IPS-18a (cell line): ENCODE measurements around the gene FAS.
A peak's percentile ranks its signal among the peaks of the same experiment; 100 is the strongest.

Experiments
- H3K27ac ChIP-seq: one replicate; pipeline ENCODE4 v1.5.1; 2013; ENCODE audit warnings: low read length
- H3K27me3 ChIP-seq: one replicate; pipeline ENCODE4 v1.6.1; 2013; ENCODE audit warnings: mild to moderate bottlenecking, low read length; ENCODE audit not compliant: control insufficient read depth, insufficient read depth
- H3K36me3 ChIP-seq: one replicate; pipeline ENCODE4 v1.6.1; 2013; ENCODE audit warnings: low read depth, low read length; ENCODE audit not compliant: control insufficient read depth
- H3K4me1 ChIP-seq: one replicate; pipeline ENCODE4 v1.6.1; 2013; ENCODE audit warnings: low read depth, low read length; ENCODE audit not compliant: control insufficient read depth
- H3K4me3 ChIP-seq: one replicate; pipeline ENCODE4 v1.5.1; 2013; ENCODE audit warnings: low read length
- H3K9ac ChIP-seq: one replicate; pipeline ENCODE4 v1.6.1; 2013; ENCODE audit warnings: mild to moderate bottlenecking, low read length, moderate library complexity
- H3K9me3 ChIP-seq: one replicate; pipeline ENCODE4 v1.6.1; 2013; ENCODE audit warnings: low read depth, low read length; ENCODE audit not compliant: control insufficient read depth

FAS gene

DNA sequence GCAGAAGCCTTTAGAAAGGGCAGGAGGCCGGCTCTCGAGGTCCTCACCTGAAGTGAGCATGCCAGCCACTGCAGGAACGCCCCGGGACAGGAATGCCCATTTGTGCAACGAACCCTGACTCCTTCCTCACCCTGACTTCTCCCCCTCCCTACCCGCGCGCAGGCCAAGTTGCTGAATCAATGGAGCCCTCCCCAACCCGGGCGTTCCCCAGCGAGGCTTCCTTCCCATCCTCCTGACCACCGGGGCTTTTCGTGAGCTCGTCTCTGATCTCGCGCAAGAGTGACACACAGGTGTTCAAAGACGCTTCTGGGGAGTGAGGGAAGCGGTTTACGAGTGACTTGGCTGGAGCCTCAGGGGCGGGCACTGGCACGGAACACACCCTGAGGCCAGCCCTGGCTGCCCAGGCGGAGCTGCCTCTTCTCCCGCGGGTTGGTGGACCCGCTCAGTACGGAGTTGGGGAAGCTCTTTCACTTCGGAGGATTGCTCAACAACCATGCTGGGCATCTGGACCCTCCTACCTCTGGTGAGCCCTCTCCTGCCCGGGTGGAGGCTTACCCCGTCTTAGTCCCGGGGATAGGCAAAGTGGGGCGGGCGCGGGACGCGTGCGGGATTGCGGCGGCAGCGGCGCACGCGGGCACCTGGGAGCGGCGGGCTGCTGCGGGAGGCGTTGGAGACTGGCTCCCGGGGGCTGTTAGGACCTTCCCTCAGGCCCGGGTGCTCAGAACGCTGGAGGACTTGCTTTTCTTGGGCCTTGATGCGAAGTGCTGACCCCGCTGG, at the start of gene FAS:
TSS of gene FAS (plus strand) at position 415 of the 777 bp plus-strand sequence. CDS start at position 494, 79 bp downstream.
- H3K4me1 ChIP-seq = peaks cover 30% of the 10 kb centered on the region

DNA sequence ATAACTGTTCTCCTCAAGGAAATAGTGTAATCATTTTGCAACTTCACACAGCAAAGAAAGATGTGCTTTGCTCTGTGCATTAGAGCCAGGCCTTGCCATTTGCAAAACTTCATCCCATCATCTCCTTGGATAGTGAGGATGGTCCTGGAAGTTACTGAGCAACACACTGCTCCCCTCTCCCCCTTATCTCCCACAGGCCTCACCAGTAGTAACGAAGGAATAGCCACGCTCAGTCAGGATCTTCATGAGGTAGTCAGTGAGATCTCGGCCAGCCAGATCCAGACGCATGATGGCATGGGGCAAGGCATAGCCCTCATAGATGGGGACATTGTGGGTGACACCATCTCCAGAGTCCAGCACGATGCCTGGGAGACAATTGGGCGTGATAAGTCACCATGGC, 49.6 kb upstream of the FAS start:
- Histone ChIP-seq H3K9me3 (no peaks in the 10 kb centered on the region), H3K9ac (no peak overlapping the region), H3K4me1 (no peaks in the 10 kb centered on the region), H3K27me3 (no peaks in the 10 kb centered on the region), H3K27ac (no peak overlapping the region), H3K36me3 (no peaks in the 10 kb centered on the region), H3K4me3 (no peak overlapping the region)

More for the DNA sequence above, at the start of gene FAS:
- Histone ChIP-seq H3K36me3 (no peaks in the 10 kb centered on the region), H3K4me3 (peak within 1 kb of the TSS; percentile 87), H3K9me3 (no peaks in the 10 kb centered on the region), H3K27ac (no peak within 1 kb of the TSS), H3K27me3 (peaks cover 34% of the 10 kb centered on the region), H3K9ac (peak within 1 kb of the TSS; percentile 67)

DNA sequence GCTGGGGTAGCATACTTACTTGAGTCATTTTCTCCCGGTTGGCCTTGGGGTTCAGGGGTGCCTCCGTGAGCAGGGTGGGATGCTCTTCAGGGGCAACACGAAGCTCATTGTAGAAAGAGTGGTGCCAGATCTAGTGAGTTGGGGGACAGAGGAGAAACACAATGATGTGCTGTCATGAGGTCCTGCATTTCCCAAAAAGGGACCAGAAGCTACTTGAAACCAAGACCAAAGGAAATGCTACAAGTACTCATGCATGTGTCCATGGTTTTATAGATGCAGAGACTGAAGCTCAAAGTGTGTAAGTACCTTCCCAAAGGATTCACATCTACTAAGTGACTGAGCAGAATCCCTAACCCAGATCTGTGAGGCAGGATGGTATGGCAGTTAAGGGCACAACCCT, 46.8 kb upstream of the FAS start:
- Histone ChIP-seq H3K4me3 (no peak overlapping the region), H3K9ac (no peak overlapping the region), H3K27me3 (no peaks in the 10 kb centered on the region), H3K27ac (no peak overlapping the region), H3K9me3 (no peaks in the 10 kb centered on the region), H3K4me1 (no peaks in the 10 kb centered on the region), H3K36me3 (no peaks in the 10 kb centered on the region)

DNA sequence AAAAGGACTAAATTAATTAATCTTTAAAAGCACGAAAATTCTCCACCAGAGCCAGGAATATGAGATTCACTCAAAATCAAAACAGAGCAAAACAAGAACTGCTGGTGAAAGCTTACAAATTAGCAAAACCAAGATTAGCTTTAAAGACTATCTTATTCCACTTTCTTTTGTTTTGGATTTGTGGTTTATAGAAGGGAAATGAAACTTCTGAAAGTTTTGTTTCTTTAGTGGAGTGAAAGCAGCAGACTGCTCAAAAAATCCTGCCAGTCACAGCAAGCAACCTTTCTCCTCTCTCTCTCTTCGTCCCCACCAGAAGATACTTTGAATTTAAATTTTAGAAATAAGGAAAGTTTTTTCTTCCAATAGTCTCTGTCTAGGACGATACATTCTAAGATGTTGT, 45.8 kb upstream of the FAS start:
- Histone ChIP-seq H3K4me3 (no peak overlapping the region), H3K9ac (no peak overlapping the region), H3K27me3 (no peaks in the 10 kb centered on the region), H3K36me3 (no peaks in the 10 kb centered on the region), H3K9me3 (no peaks in the 10 kb centered on the region), H3K27ac (no peak overlapping the region), H3K4me1 (no peaks in the 10 kb centered on the region)

DNA sequence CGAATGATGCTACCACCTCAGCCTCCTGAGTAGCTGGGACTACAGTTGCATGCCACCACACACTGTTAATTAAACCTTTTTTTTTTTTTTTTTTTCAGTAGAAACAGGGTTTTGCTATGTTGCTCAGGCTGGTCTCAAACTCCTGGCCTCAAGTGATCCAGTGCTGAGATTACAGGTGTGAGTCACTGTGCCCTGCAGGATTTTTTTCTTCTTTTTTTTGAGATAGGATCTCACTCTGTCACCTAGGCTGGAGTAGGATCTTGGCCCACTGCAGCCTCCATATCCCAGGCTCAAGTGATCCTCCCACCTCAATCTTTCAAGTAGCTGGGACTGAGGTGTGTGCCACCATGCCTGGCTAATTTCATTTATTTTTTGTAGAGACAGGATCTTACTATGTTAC, 44.4 kb upstream of the FAS start:
- Histone ChIP-seq H3K36me3 (no peaks in the 10 kb centered on the region), H3K27ac (no peak overlapping the region), H3K4me1 (peaks cover 6% of the 10 kb centered on the region), H3K27me3 (no peaks in the 10 kb centered on the region), H3K9me3 (no peaks in the 10 kb centered on the region), H3K9ac (no peak overlapping the region), H3K4me3 (no peak overlapping the region)

DNA sequence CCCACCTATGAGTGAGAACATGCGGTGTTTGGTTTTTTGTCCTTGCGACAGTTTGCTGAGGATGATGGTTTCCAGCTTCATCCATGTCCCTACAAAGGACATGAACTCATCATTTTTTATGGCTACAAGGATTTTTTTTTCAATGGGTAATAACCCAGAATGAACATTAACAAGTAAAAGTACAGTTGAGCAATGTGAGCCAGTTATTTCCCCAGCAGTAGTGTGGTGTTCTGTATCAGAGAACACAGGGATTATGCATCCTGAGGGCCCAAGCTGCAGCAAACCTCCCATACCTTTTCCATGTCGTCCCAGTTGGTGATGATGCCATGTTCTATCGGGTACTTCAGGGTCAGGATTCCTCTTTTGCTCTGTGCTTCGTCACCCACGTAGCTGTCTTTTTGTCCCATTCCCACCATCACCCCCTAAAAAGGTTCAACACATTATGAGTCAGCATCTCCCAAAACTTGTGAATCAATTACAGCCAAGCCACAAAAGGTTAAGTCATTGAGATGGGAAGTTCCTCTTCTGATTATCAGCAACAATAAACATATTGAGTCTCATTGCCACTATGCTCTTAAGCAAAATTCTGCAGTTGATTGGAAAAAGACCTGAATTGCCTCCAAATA, 43.5 kb upstream of the FAS start:
- peaks cover 15% of the 10 kb centered on the region for H3K4me1 ChIP-seq
- no peaks in the 10 kb centered on the region for H3K27me3 ChIP-seq
- H3K9me3 ChIP-seq = no peaks in the 10 kb centered on the region
- no peak overlapping the region for H3K27ac ChIP-seq
- no peaks in the 10 kb centered on the region for H3K36me3 ChIP-seq
- H3K9ac ChIP-seq = no peak overlapping the region
- H3K4me3 ChIP-seq = no peak overlapping the region

DNA sequence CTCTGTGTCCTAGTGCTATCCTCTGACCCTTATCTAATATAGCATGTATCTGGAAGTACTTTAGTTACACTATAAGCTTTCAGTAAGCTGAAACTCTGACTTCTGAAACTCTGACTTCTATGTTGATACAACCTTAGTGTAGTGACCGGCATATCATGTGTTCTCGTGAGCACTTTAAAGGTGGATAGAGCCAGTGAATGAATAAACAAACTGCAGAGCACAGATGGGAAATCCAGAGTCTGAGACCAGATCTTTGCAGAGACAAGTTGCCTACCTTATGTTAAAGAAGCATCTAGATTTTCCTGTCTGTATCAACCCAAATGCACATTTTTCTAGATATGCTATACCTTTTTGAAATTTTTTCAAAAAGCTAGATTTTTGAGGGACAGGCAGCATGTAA, 41.5 kb upstream of the FAS start:
- Histone ChIP-seq H3K27me3 (no peaks in the 10 kb centered on the region), H3K4me3 (no peak overlapping the region), H3K9me3 (no peaks in the 10 kb centered on the region), H3K27ac (no peak overlapping the region), H3K36me3 (no peaks in the 10 kb centered on the region), H3K9ac (no peak overlapping the region), H3K4me1 (peaks cover 16% of the 10 kb centered on the region)

DNA sequence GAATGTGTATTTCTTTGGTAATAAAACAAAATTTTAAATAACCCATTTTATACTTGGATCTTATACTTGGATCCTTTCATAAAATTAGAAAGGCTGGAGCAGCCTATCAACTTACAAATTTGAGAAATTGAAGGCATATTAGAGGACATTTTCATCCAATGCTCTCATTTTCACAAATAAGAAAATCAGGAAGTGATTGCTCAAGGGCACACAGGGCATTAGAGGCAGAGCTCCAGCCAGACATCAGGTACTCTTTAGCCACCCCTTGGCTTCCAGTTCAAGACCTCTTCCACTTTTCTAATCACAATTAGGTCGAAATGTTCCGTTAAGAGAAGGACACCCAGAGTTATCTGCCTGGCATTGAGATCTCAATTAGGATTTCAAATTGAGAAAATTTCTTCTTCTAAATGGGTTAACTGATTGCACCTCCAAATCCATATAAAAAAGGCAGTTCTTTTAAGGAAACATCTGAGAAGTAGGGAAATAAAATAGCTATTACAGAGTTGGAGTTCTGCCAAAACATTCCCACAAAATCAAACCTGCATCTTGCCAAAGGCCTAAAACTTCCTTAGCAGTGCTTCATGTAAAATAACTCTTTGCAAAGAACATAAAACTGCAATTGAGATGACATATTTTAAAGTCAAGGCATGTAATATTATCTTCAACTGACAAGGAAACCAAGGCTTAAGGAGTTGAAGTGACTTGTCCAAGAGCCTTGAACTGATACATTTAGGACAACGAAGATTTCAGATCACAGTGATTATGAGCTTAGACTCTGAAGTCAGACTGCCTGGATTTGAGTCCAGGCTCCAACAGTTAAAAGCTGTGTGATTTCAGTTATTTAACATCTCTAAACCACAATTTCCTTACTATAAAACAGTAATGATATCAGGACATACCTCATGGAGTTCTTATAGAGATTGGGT, 40.4 kb upstream of the FAS start:
- Histone ChIP-seq H3K4me1 (peaks cover 16% of the 10 kb centered on the region), H3K4me3 (no peak overlapping the region), H3K9me3 (no peaks in the 10 kb centered on the region), H3K27me3 (no peaks in the 10 kb centered on the region), H3K36me3 (no peaks in the 10 kb centered on the region), H3K27ac (no peak overlapping the region), H3K9ac (no peak overlapping the region)

DNA sequence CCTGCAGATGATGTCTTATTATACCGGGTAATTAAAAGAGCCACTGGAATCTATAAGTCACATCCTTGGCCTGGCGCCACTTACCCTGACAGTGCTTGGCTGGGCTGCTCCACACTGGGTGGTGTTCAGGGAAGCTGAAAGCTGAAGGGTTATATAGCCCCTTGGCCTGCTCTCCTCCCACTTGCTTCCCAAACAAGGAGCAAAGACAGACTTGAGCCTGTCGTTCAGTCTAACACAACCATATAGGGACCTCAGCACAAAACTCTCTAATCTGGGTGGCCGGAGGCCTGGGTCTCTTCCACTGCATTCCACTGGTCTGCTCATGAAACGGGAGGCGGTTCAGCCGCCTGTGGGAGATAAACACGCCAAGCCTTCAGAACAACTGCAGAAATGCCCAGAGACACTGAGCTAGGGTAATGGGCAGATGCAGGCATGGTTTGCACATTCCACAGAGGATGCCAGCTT, 37.9 kb upstream of the FAS start, which contains the start of gene ACTA2:
TSS of gene ACTA2 (minus strand) at position 127 of the 465 bp plus-strand sequence. CDS start 3,843 bp downstream, outside the sequence.
- no peaks in the 10 kb centered on the region for H3K27me3 ChIP-seq
- H3K4me3 ChIP-seq = no peak within 1 kb of the TSS
- H3K4me1 ChIP-seq = peaks cover 16% of the 10 kb centered on the region
- no peak within 1 kb of the TSS for H3K27ac ChIP-seq
- no peaks in the 10 kb centered on the region for H3K9me3 ChIP-seq
- no peak within 1 kb of the TSS for H3K9ac ChIP-seq
- no peaks in the 10 kb centered on the region for H3K36me3 ChIP-seq

DNA sequence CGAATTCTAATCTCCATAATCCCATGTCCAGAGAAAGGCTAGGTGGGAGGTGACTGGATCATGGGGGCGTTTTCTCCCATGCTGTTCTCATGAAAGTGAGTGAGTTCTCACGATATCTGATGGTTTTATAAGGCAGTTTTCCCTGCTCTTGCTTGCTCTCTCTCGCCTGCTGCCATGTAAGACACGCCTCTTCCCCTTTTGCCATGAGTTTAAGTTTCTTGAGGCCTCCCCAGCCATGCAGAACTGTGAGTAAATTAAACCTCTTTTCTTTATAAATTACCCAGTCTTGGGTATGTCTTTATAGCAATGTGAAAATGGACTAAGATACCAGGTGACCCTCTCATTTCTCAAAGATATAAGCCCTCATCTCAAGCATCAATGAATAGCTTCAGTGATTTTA, 36.9 kb upstream of the FAS start:
- no peaks in the 10 kb centered on the region for H3K9me3 ChIP-seq
- no peak overlapping the region for H3K27ac ChIP-seq
- peaks cover 16% of the 10 kb centered on the region for H3K4me1 ChIP-seq
- H3K27me3 ChIP-seq = no peaks in the 10 kb centered on the region
- H3K9ac ChIP-seq = no peak overlapping the region
- H3K4me3 ChIP-seq = no peak overlapping the region
- H3K36me3 ChIP-seq = no peaks in the 10 kb centered on the region

DNA sequence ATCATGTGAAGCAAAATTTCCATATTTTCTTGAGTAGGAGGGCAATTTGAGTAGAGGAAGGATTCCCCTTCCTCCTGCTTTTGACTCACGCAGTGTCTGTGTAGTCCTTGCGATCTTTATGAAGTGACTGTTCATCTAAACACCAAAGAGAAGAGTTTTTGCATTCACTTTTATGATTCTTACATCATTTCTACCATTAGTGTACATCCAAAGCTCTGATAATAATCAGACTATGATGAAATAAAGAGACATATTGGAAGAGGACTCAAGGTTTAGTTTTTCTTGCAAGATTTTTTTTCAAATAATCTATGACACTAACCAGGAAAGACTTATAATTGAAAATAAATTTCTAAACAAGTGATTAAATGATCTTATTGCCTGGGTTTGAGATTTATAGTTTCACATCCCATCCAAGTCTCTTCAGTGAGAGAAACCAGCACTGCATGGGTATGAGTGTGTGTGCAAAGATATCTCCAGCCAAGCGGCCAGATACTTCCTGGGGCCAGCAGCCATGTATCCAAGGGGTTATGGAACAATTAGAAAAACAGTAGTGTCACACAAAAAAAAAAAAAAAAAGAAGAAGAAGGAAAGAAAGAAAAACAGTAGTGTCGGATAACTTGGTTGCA, 36.0 kb upstream of the FAS start:
- H3K4me3 ChIP-seq = no peak overlapping the region
- no peak overlapping the region for H3K27ac ChIP-seq
- H3K9me3 ChIP-seq = no peaks in the 10 kb centered on the region
- no peaks in the 10 kb centered on the region for H3K27me3 ChIP-seq
- peaks cover 16% of the 10 kb centered on the region for H3K4me1 ChIP-seq
- no peaks in the 10 kb centered on the region for H3K36me3 ChIP-seq
- no peak overlapping the region for H3K9ac ChIP-seq
